Fibroblast of the aortic adventitia (primary cell): ENCODE measurements around the gene ADAP2. TPM values are rescaled to one million over a fixed set of nuclear protein-coding genes. Genes with fewer than 3 reads are reported as not detected.

ENCODE experiments used
- DNase-seq: peaks from one replicate; pipeline ENCODE4 v3.0.0-alpha.2; 2010; ENCODE audit warnings: low read depth
- H3K4me3 ChIP-seq: 2 replicates; pipeline ENCODE4 v1.5.1; 2011; ENCODE audit warnings: low read depth, mild to moderate bottlenecking, control low read depth, low read length, moderate library complexity
- CTCF ChIP-seq: IDR thresholded peaks from 2 replicates; pipeline ENCODE4 v1.5.1; 2011; ENCODE audit warnings: mild to moderate bottlenecking, low read length, control low read depth, inconsistent platforms; ENCODE audit not compliant: insufficient read depth
- total RNA-seq: library from RNA; depleted of rRNA; stranded (reverse); fragments of >200 nt; gene quantifications from 2 replicates; pipeline ENCODE4 v1.2.3, GENCODE V29; 2012; ENCODE audit warnings: low replicate concordance

ADAP2 gene
- total RNA-seq, 1 donor: 0.27 TPM

GRCh38 chr17:30996486-30996885 is 74.7 kb downstream of the ADAP2 start:
- DNase-seq: no peak
- H3K4me3 ChIP-seq: no peak overlapping the region
- TF ChIP-seq CTCF: no peak

- H3K4me3 ChIP-seq: no peak overlapping the region
- TF ChIP-seq CTCF: no peak
- DNase-seq: no peak
Observed at GRCh38 chr17:30997270-30997669, 75.5 kb downstream of the ADAP2 start.

DNA sequence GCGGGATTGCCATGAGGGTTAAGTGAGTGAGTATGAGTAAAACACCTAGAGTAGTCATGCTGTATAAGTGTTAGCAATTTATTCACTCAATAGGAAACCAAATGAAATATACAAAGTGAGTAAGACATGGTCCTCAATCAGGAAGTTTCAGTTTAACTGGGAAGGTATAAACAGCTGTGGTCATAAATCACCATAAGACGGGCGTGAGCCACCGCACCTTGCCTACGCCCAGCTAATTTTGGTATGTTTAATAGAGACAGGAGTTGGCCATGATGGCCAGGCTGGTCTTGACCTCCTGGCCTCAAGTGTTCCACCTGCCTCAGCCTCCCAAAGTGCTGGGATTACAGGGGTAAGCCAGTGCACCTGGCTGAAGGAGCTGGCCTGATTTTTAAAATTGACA is 76.1 kb downstream of the ADAP2 start:
- TF ChIP-seq CTCF: no peak
- no peak overlapping the region for H3K4me3 ChIP-seq
- DNase-seq: no peak

DNA sequence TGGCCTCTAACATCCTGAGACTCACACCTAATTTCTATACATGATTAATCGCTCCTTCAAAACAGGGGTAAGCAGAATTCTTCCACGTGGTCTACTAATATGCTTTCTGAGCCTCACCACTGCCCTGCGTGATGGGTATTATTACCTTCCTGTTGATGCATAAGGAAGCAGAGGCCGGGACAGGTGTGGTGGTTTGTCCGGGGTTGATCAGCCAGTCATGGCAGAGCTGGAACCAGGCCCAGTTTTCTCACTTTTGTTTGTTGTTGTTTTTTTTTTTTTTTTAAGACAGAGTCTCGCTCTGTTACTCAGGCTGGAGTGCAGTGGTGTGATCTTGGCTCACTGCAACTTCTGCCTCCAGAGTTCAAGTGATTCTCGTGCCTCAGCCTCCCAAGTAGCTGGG is 80.3 kb downstream of the ADAP2 start:
- TF ChIP-seq CTCF: no peak
- no peak for DNase-seq
- H3K4me3 ChIP-seq: no peak overlapping the region

GRCh38 chr17:31003225-31003866 is 81.6 kb downstream of the ADAP2 start:
- no peak for TF ChIP-seq CTCF
- no peak overlapping the region for H3K4me3 ChIP-seq
- no peak for DNase-seq

- H3K4me3 ChIP-seq: no peak overlapping the region
- TF ChIP-seq CTCF: no peak
- no peak for DNase-seq
Observed at GRCh38 chr17:31004160-31004559, 82.4 kb downstream of the ADAP2 start.
